T-helper 1 cell treated with Interleukin-12 subunit alpha and Interleukin-12 subunit beta and Interleukin-4 antibody, amounts not matched to agents 30 μg/mL and 1 μg/mL, for 36 hours (primary cell): Measurements from ENCODE around the gene JAZF1.

Experiments
- H3K27ac Mint-ChIP-seq: one replicate; pipeline ENCODE4 v1.8.0; 2021; ENCODE audit warnings: mild to moderate bottlenecking, mixed read lengths
- H3K27me3 Mint-ChIP-seq: one replicate; pipeline ENCODE4 v1.8.0; 2021; ENCODE audit warnings: low read depth, mixed read lengths
- H3K36me3 Mint-ChIP-seq: one replicate; pipeline ENCODE4 v1.8.0; 2021; ENCODE audit warnings: low read depth, mixed read lengths
- H3K4me1 Mint-ChIP-seq: one replicate; pipeline ENCODE4 v1.8.0; 2021; ENCODE audit warnings: low read depth, mixed read lengths
- H3K4me3 Mint-ChIP-seq: one replicate; pipeline ENCODE4 v1.8.0; 2021; ENCODE audit warnings: mild to moderate bottlenecking, moderate library complexity, mixed read lengths
- H3K9me3 Mint-ChIP-seq: one replicate; pipeline ENCODE4 v1.8.0; 2021; ENCODE audit warnings: mixed read lengths

JAZF1 gene

GRCh38 chr7:28081016-28081415 is 99.6 kb downstream of the JAZF1 start:
- no peaks in the 10 kb centered on the region for H3K4me1 Mint-ChIP-seq
- H3K4me3 Mint-ChIP-seq, result no peak overlapping the region
- no peaks in the 10 kb centered on the region for H3K27me3 Mint-ChIP-seq
- no peak overlapping the region for H3K27ac Mint-ChIP-seq
- no peaks in the 10 kb centered on the region for H3K9me3 Mint-ChIP-seq
- no peaks in the 10 kb centered on the region for H3K36me3 Mint-ChIP-seq

- Mint-ChIP-seq H3K4me1 (no peaks in the 10 kb centered on the region), H3K27me3 (peaks cover 11% of the 10 kb centered on the region), H3K9me3 (no peaks in the 10 kb centered on the region), H3K4me3 (no peak overlapping the region), H3K27ac (no peak overlapping the region), H3K36me3 (no peaks in the 10 kb centered on the region)
Measured at GRCh38 chr7:28078036-28078901, 102.3 kb downstream of the JAZF1 start.

DNA sequence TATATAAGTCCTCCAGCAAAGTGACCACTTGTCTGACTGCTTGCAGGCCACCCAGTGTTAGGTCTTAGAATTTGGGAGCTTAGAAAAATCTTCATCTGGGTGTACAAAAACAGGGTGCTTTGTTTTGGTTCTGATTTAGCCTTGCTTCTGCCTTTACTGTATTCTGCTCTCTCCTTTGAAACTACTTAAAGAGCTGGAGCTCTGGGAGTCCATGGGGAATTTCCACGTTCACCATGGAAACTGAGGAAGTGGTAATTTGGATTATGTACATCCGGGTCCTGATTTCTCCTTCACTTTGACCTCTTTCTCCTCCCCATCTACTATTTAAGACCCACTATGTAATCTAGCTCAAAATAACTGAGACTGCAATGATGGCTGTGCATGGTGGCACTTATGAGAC is 103.0 kb downstream of the JAZF1 start:
- peaks cover 11% of the 10 kb centered on the region for H3K27me3 Mint-ChIP-seq
- no peak overlapping the region for H3K27ac Mint-ChIP-seq
- no peaks in the 10 kb centered on the region for H3K4me1 Mint-ChIP-seq
- no peaks in the 10 kb centered on the region for H3K9me3 Mint-ChIP-seq
- H3K4me3 Mint-ChIP-seq, result no peak overlapping the region
- no peaks in the 10 kb centered on the region for H3K36me3 Mint-ChIP-seq

- no peak overlapping the region for H3K27ac Mint-ChIP-seq
- no peak overlapping the region for H3K4me3 Mint-ChIP-seq
- H3K27me3 Mint-ChIP-seq, result peaks cover 11% of the 10 kb centered on the region
- H3K36me3 Mint-ChIP-seq, result no peaks in the 10 kb centered on the region
- no peaks in the 10 kb centered on the region for H3K9me3 Mint-ChIP-seq
- H3K4me1 Mint-ChIP-seq, result no peaks in the 10 kb centered on the region
Measured at GRCh38 chr7:28076423-28077200, 104.0 kb downstream of the JAZF1 start.

DNA sequence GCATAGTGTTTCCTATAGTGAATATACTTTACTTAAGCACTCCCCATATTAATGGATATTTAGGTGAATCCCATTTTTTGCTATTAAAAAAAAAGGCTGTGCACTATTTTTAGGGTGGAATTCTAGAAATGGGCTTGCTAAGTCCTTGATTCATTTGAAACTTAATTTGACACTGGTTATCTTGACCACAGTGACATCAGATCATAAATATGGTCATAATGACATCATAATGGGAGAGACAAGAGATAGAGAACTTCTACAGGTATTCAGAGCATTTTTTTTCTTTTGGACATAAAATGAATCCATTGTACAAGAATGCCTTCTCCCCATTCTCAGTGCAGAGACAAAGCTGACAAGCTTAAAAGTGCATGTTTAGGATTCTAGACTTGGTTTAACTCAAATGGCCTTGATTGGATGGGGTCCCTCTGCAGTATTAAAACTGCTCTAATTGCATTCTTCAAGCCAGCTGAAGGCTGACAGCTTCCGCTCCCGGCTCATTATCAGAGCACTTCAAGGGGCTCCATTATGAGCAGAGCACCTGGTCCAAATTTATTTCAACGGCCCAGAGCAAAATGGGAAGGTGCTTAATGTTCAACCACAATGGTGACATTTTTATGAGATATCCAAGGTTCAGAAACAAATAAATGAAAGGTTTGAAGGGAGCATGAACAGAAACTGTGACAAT is 104.8 kb downstream of the JAZF1 start:
- Mint-ChIP-seq H3K4me3 (no peak overlapping the region), H3K4me1 (no peaks in the 10 kb centered on the region), H3K36me3 (no peaks in the 10 kb centered on the region), H3K27me3 (peaks cover 11% of the 10 kb centered on the region), H3K27ac (no peak overlapping the region), H3K9me3 (no peaks in the 10 kb centered on the region)

- Mint-ChIP-seq H3K27me3 (peaks cover 11% of the 10 kb centered on the region), H3K4me3 (no peak overlapping the region), H3K9me3 (no peaks in the 10 kb centered on the region), H3K27ac (no peak overlapping the region), H3K36me3 (no peaks in the 10 kb centered on the region), H3K4me1 (no peaks in the 10 kb centered on the region)
Measured at GRCh38 chr7:28072876-28073514, 107.6 kb downstream of the JAZF1 start.

- H3K9me3 Mint-ChIP-seq, result no peaks in the 10 kb centered on the region
- peaks cover 11% of the 10 kb centered on the region for H3K27me3 Mint-ChIP-seq
- no peak overlapping the region for H3K27ac Mint-ChIP-seq
- no peaks in the 10 kb centered on the region for H3K36me3 Mint-ChIP-seq
- H3K4me3 Mint-ChIP-seq, result no peak overlapping the region
- no peaks in the 10 kb centered on the region for H3K4me1 Mint-ChIP-seq
Measured at GRCh38 chr7:28071570-28071969, 109.0 kb downstream of the JAZF1 start.

- H3K27me3 Mint-ChIP-seq, result peaks cover 9% of the 10 kb centered on the region
- H3K4me1 Mint-ChIP-seq, result no peaks in the 10 kb centered on the region
- no peaks in the 10 kb centered on the region for H3K36me3 Mint-ChIP-seq
- no peaks in the 10 kb centered on the region for H3K9me3 Mint-ChIP-seq
- H3K27ac Mint-ChIP-seq, result no peak overlapping the region
- H3K4me3 Mint-ChIP-seq, result no peak overlapping the region
Measured at GRCh38 chr7:28070297-28071055, 110.1 kb downstream of the JAZF1 start.

- H3K9me3 Mint-ChIP-seq, result no peaks in the 10 kb centered on the region
- no peak overlapping the region for H3K27ac Mint-ChIP-seq
- H3K36me3 Mint-ChIP-seq, result no peaks in the 10 kb centered on the region
- H3K27me3 Mint-ChIP-seq, result peaks cover 11% of the 10 kb centered on the region
- H3K4me3 Mint-ChIP-seq, result no peak overlapping the region
- H3K4me1 Mint-ChIP-seq, result no peaks in the 10 kb centered on the region
Measured at GRCh38 chr7:28069807-28070206, 110.8 kb downstream of the JAZF1 start.

DNA sequence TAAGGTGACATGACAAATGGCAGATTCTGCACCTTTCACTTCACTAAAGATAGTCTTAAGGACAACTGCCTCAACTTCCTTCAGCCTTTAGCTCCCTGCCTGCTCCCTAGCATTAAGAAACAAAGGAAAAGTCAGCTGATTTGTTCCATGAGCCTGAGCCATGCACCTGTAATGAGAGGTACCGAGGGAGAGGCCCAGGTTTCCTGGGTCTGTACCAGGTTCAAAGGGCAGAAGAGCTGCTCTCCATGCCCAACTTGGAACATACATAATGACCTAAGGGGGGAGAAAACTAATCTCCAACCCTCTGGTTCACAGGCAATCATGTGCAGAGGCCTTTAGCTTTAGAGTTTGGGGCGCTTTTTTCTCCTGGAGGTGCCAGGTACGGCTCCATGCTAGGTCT is 111.2 kb downstream of the JAZF1 start:
- H3K4me1 Mint-ChIP-seq, result no peaks in the 10 kb centered on the region
- no peaks in the 10 kb centered on the region for H3K36me3 Mint-ChIP-seq
- H3K4me3 Mint-ChIP-seq, result no peak overlapping the region
- H3K9me3 Mint-ChIP-seq, result no peaks in the 10 kb centered on the region
- H3K27ac Mint-ChIP-seq, result no peak overlapping the region
- peaks cover 9% of the 10 kb centered on the region for H3K27me3 Mint-ChIP-seq

DNA sequence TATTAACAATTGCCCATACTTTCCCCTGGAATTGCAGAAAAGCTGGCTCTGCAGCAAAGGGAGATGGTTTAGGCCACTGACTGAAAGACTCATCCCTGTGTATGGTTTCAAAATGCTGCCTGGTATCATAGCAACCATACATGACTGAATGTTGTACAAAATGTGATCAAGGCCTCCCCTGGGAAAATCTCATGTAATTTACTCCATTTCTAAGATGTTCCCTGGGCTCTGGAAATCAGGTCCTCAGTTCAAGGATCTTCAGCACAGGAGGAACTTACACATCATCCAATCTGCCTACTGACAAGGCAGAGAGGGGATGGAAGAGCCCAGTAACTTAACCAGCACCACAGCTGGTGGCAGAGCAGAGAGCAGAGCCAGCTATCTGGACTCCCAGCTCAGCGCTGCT is 111.8 kb downstream of the JAZF1 start:
- H3K36me3 Mint-ChIP-seq, result no peaks in the 10 kb centered on the region
- H3K4me3 Mint-ChIP-seq, result no peak overlapping the region
- no peaks in the 10 kb centered on the region for H3K9me3 Mint-ChIP-seq
- peaks cover 9% of the 10 kb centered on the region for H3K27me3 Mint-ChIP-seq
- H3K4me1 Mint-ChIP-seq, result no peaks in the 10 kb centered on the region
- no peak overlapping the region for H3K27ac Mint-ChIP-seq

GRCh38 chr7:28067171-28067570 is 113.4 kb downstream of the JAZF1 start:
- Mint-ChIP-seq H3K4me1 (peaks cover 2% of the 10 kb centered on the region), H3K4me3 (no peak overlapping the region), H3K27ac (no peak overlapping the region), H3K9me3 (no peaks in the 10 kb centered on the region), H3K27me3 (peaks cover 5% of the 10 kb centered on the region), H3K36me3 (no peaks in the 10 kb centered on the region)

DNA sequence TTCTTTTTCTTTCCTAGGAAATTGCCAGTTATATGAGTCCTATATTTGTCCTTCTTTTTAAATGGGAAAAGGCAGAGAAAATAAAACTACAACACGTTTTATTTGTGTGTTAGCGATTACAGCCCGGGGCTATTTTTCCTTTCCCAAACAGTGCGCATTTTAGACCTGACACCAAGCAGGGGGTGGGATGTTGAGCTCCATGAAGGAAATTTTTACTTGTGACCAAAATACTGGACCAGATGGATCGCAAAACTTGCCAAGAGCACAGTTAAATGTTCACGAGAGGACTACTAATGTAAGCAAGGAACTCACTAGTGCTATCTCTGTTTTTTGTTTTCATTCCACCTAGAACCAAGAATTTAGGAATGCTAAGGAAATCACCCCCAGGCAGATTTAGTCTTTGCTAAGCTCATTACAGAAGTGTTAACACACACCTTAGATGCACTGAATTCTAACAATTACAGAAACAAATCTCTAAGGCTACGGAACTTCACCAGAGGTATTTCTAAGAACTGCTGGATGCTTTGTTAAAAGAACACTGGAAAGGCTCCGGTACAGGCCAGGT is 114.8 kb downstream of the JAZF1 start:
- peaks cover 5% of the 10 kb centered on the region for H3K27me3 Mint-ChIP-seq
- no peaks in the 10 kb centered on the region for H3K36me3 Mint-ChIP-seq
- H3K27ac Mint-ChIP-seq, result no peak overlapping the region
- H3K4me1 Mint-ChIP-seq, result peaks cover 2% of the 10 kb centered on the region
- no peaks in the 10 kb centered on the region for H3K9me3 Mint-ChIP-seq
- no peak overlapping the region for H3K4me3 Mint-ChIP-seq
